T-helper 17 cell (primary cell): ENCODE data around the gene CDC5L. TPM values are rescaled to one million over a fixed set of nuclear protein-coding genes. Genes with fewer than 3 reads are reported as not detected.

Source experiments
- ATAC-seq: fragments of 150-1000 bp; cut with Tn5 transposase; 2 replicates; pipeline ENCODE4 v1.10.0; 2021; ENCODE audit warnings: mild to moderate bottlenecking, moderate library complexity
- DNase-seq, 3 donors: peaks; one replicate each; pipeline versions ENCODE4 v3.0.0 to v3.0.0-alpha.2; 2020 to 2021
- H3K9me3 ChIP-seq: one replicate; pipeline ENCODE4 v1.7.0; 2013; ENCODE audit warnings: low read length, mild to moderate bottlenecking; ENCODE audit not compliant: control insufficient read depth, poor library complexity, severe bottlenecking
- H3K27ac Mint-ChIP-seq: one replicate; pipeline ENCODE4 v1.8.0; 2022; ENCODE audit warnings: mild to moderate bottlenecking, moderate library complexity, mixed read lengths
- H3K27me3 Mint-ChIP-seq: one replicate; pipeline ENCODE4 v1.8.0; 2022; ENCODE audit warnings: mixed read lengths
- H3K36me3 Mint-ChIP-seq: one replicate; pipeline ENCODE4 v1.8.0; 2022; ENCODE audit warnings: low read depth, mixed read lengths
- H3K4me1 Mint-ChIP-seq: one replicate; pipeline ENCODE4 v1.8.0; 2022; ENCODE audit warnings: mild to moderate bottlenecking, mixed read lengths
- H3K4me3 Mint-ChIP-seq: one replicate; pipeline ENCODE4 v1.8.0; 2022; ENCODE audit warnings: mild to moderate bottlenecking, moderate library complexity, mixed read lengths
- total RNA-seq, 4 donors: library from RNA in 2 of 4; stranded (reverse) in 2 of 4; gene quantifications; one replicate each; pipeline ENCODE4 v1.2.3 and lab custom pipeline; 2022 to 2026

Gene CDC5L
- total RNA-seq, 2 donors from 2014 or later = 17.8 to 24.7 TPM

GRCh38 chr6:44470115-44470464, 82.6 kb downstream of the CDC5L start:
- H3K4me1 Mint-ChIP-seq = peaks cover under 1% of the 10 kb centered on the region
- DNase-seq = no peak
- no peak for ATAC-seq
- no peaks in the 10 kb centered on the region for H3K36me3 Mint-ChIP-seq
- no peak overlapping the region for H3K4me3 Mint-ChIP-seq
- peaks cover 5% of the 10 kb centered on the region for H3K27me3 Mint-ChIP-seq
- H3K9me3 ChIP-seq = no peaks in the 10 kb centered on the region
- H3K27ac Mint-ChIP-seq = no peak overlapping the region

GRCh38 chr6:44470746-44471145, 83.2 kb downstream of the CDC5L start:
- Mint-ChIP-seq H3K27ac (peak overlapping the region; percentile 75), H3K27me3 (peaks cover 4% of the 10 kb centered on the region), H3K4me3 (no peak overlapping the region), H3K4me1 (peaks cover 2% of the 10 kb centered on the region), H3K36me3 (no peaks in the 10 kb centered on the region)
- DNase-seq = no peak
- no peak for ATAC-seq
- H3K9me3 ChIP-seq = no peaks in the 10 kb centered on the region

DNA sequence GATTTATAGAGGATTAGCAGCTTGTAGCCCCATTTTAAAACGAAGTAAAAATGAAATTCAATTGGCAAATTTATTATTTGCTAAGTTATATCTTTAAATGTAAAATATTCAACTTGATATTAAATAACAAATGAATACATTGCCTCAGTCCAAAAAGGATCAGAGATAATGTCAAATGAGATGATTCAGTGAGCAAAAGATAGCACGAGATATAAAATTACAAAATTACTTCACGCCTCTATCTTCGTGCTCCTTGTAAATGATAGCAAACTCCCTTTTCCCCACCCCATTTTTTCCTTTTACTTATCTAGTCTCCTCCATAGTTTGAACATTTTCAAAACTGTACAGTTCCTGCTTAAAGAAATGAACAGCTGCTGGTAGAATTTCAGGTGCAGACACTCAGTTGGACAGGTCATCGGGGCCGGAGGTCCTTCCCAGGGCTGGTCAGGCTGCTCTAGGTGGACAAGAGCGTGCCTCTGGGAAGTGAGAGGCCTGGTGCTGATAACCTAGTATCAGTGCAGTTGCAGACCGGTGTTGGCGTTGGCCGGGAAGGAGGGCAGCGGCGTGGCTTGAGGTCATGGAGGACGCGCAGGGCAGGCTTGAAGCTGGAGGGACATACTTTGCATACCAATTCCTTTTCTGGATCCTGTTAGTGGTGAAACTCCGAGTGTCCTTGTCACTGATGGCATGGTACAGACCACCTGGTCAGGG, 83.9 kb downstream of the CDC5L start:
- peaks cover 4% of the 10 kb centered on the region for H3K27me3 Mint-ChIP-seq

DNA sequence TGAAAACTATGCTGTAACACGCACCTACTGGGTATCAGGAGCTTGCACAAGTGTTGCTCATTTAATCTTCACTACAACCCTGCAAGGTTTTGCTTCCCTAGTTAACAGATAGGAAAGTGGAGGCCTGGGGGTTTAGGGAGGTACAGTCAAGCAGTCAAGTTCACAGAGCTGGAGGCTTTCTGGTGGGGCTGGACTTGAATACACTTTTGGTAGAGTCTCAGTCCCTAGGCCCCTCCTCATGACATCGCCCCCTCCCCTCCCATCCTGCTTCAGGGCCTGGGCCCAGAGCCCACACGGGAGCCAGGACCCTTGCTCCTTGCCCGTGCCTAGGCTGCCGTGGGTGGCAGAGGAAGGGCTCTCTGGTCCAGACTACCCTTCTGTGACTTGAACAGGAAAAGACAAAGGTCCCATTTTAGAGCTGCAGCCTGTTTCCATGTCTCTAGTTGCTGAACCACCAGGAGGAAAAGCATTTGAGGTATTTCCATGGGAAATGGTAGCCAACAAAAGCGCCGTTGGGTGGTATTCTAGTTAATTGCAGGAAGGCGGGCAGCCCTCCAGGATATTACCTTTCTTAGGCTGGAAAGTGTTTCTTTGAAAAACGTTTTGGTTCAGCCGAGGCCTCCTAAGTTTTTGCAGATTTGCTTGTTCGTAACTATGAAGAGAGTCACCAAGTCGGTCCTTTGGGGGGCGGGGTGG, 84.9 kb downstream of the CDC5L start:
- no peak for DNase-seq
- H3K4me1 Mint-ChIP-seq = peaks cover 2% of the 10 kb centered on the region
- no peaks in the 10 kb centered on the region for H3K36me3 Mint-ChIP-seq
- peaks cover 4% of the 10 kb centered on the region for H3K27me3 Mint-ChIP-seq
- no peaks in the 10 kb centered on the region for H3K9me3 ChIP-seq
- no peak overlapping the region for H3K27ac Mint-ChIP-seq
- no peak for ATAC-seq
- no peak overlapping the region for H3K4me3 Mint-ChIP-seq

More for the DNA sequence above, 83.9 kb downstream of the CDC5L start:
- peaks cover 2% of the 10 kb centered on the region for H3K4me1 Mint-ChIP-seq
- no peak overlapping the region for H3K4me3 Mint-ChIP-seq
- H3K27ac Mint-ChIP-seq = peak overlapping the region; percentile 75
- DNase-seq (no peak), ATAC-seq (no peak)
- H3K36me3 Mint-ChIP-seq = no peaks in the 10 kb centered on the region
- no peaks in the 10 kb centered on the region for H3K9me3 ChIP-seq

- H3K4me1 Mint-ChIP-seq = peaks cover 4% of the 10 kb centered on the region
- H3K27me3 Mint-ChIP-seq = peaks cover 4% of the 10 kb centered on the region
- no peaks in the 10 kb centered on the region for H3K9me3 ChIP-seq
- no peak for ATAC-seq
- DNase-seq = no peak
- H3K27ac Mint-ChIP-seq = no peak overlapping the region
- no peaks in the 10 kb centered on the region for H3K36me3 Mint-ChIP-seq
- H3K4me3 Mint-ChIP-seq = no peak overlapping the region
Observed at GRCh38 chr6:44473393-44474189, 86.1 kb downstream of the CDC5L start.

- Mint-ChIP-seq H3K27me3 (peaks cover 4% of the 10 kb centered on the region), H3K4me3 (no peak overlapping the region)
Observed at GRCh38 chr6:44474190-44474631, 86.7 kb downstream of the CDC5L start.

GRCh38 chr6:44474643-44475042, 87.1 kb downstream of the CDC5L start:
- no peak for ATAC-seq

More at GRCh38 chr6:44474190-44474631, 86.7 kb downstream of the CDC5L start:
- ATAC-seq (no peak), DNase-seq (no peak)
- H3K9me3 ChIP-seq = no peaks in the 10 kb centered on the region
- Mint-ChIP-seq H3K4me1 (peaks cover 4% of the 10 kb centered on the region), H3K27ac (no peak overlapping the region), H3K36me3 (no peaks in the 10 kb centered on the region)

GRCh38 chr6:44475417-44475778, 87.9 kb downstream of the CDC5L start:
- no peaks in the 10 kb centered on the region for H3K36me3 Mint-ChIP-seq
- no peak overlapping the region for H3K4me3 Mint-ChIP-seq
- peaks cover 8% of the 10 kb centered on the region for H3K27me3 Mint-ChIP-seq
- H3K4me1 Mint-ChIP-seq = peaks cover 4% of the 10 kb centered on the region
- peak; percentile 39 for ATAC-seq
- no peaks in the 10 kb centered on the region for H3K9me3 ChIP-seq
- no peak overlapping the region for H3K27ac Mint-ChIP-seq
- no peak for DNase-seq

More at GRCh38 chr6:44474643-44475042, 87.1 kb downstream of the CDC5L start:
- Mint-ChIP-seq H3K27me3 (peaks cover 4% of the 10 kb centered on the region), H3K36me3 (no peaks in the 10 kb centered on the region), H3K27ac (no peak overlapping the region), H3K4me1 (peaks cover 4% of the 10 kb centered on the region), H3K4me3 (no peak overlapping the region)
- no peaks in the 10 kb centered on the region for H3K9me3 ChIP-seq
- no peak for DNase-seq

DNA sequence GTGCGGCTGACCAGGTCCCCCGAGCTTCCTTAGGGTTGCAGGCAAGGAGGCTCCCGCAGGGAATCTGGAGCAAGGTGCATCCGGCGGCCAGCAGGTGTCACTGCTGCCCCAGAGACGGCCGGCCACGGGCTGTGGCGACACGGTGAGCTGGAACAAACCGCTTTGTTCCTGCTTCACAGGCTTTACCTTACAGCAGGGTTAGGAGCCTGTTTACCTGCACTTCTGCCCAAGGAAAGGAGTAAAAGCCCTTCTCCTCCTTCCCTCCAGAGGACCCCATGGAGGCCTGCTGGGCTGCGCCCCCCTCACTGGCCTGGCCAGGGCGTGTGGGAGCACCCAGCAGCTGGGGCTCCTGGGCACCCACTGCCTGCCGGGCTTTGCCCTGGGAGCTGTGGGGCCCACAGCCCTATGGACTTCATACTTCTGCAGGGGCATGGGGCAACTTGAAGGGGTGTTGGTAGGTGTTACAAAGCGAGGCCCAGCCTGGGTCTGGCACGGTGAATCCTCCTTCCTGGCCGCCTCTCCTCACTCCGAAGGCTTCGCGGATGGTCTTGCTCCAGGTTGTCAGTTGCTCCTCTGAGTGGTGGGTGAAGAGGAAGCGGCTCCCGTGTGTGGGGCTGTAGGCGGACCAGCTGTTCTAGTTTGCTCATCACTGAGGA, 88.4 kb downstream of the CDC5L start:
- ATAC-seq (peak; percentile 88), DNase-seq (peak; percentile 45 to 62 (median 45))
- H3K36me3 Mint-ChIP-seq = no peaks in the 10 kb centered on the region
- H3K9me3 ChIP-seq = no peaks in the 10 kb centered on the region
- H3K4me3 Mint-ChIP-seq = no peak overlapping the region
- peaks cover 13% of the 10 kb centered on the region for H3K27me3 Mint-ChIP-seq
- H3K27ac Mint-ChIP-seq = no peak overlapping the region
- peaks cover 4% of the 10 kb centered on the region for H3K4me1 Mint-ChIP-seq

DNA sequence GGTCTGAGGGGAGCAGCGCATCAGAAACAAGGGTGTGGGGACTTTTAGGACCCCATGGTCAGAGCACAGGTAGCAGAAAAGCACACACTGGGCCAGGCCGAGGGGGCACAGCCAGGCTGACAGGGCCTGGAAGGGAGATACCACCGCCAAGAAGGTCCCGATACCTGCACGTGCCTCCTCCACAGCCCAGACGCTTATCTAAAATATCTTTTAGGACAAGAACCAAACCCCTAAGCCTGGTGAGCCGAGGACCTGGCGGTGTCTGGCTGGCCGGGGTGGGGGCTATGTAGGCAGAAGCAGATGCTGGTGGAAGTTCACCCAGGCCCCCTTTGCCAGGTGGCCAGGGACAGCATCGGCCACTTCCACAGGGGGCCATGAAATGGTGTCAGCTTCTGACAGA, 89.3 kb downstream of the CDC5L start:
- DNase-seq (no peak), ATAC-seq (no peak)
- no peaks in the 10 kb centered on the region for H3K36me3 Mint-ChIP-seq
- H3K4me3 Mint-ChIP-seq = no peak overlapping the region
- no peak overlapping the region for H3K27ac Mint-ChIP-seq
- H3K9me3 ChIP-seq = no peaks in the 10 kb centered on the region
- H3K27me3 Mint-ChIP-seq = peaks cover 20% of the 10 kb centered on the region
- peaks cover 4% of the 10 kb centered on the region for H3K4me1 Mint-ChIP-seq

- DNase-seq (no peak), ATAC-seq (no peak)
- no peaks in the 10 kb centered on the region for H3K9me3 ChIP-seq
- Mint-ChIP-seq H3K27me3 (peaks cover 26% of the 10 kb centered on the region), H3K4me1 (peaks cover 4% of the 10 kb centered on the region), H3K4me3 (no peak overlapping the region), H3K36me3 (no peaks in the 10 kb centered on the region), H3K27ac (no peak overlapping the region)
Observed at GRCh38 chr6:44477293-44477894, 89.9 kb downstream of the CDC5L start.

DNA sequence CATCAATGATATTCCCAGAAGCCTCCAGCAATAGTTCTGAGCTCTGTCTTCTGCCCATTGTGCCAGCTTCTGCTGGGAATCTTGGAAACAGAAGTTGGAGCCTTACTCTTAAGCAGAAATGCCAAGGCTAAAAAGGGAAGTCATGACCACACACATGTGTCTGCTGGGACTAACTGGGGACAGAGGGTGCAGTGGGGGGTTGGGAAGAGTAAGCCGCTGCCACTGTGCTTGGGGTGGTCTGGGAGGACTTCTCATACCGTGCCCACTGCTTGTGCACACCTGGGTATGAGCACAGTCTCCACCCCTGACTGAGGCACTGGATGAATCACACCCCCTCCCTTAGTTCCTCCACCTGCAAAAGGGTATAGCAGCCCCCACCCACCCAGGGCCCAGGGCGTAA, 90.7 kb downstream of the CDC5L start:
- Mint-ChIP-seq H3K36me3 (no peaks in the 10 kb centered on the region), H3K4me3 (no peak overlapping the region), H3K27ac (no peak overlapping the region), H3K27me3 (peaks cover 30% of the 10 kb centered on the region), H3K4me1 (peaks cover 4% of the 10 kb centered on the region)
- DNase-seq (no peak), ATAC-seq (no peak)
- H3K9me3 ChIP-seq = no peaks in the 10 kb centered on the region
